HCT116 (cell line): ENCODE results near the gene CAPZB. TPM values are rescaled to one million over a fixed set of nuclear protein-coding genes. Genes with fewer than 3 reads are reported as not detected.

Source experiments
- ATAC-seq: fragments of 200-7000 bp; cut with Tn5 transposase; 2 replicates; pipeline ENCODE4 v1.9.1; 2020; ENCODE audit warnings: mild to moderate bottlenecking, moderate library complexity
- BruUV-seq: library from RNA; stranded (reverse); fragments of 400-500 nt; replicated peaks from 2 replicates; lab custom pipeline; 2021; lab: Mats Ljungman, UMichigan
- CTCF ChIA-PET: fragments of 300-600 bp; sonication (Branson Sonifier 250); formaldehyde crosslinking; loops from one replicate; lab custom pipeline; 2021; ENCODE audit warnings: antibody characterized with exemption; lab: Charles Lee
- POLR2A ChIA-PET: fragments of 300-600, 350-600 bp; sonication (Branson Sonifier 250); formaldehyde crosslinking; loops from one replicate; lab custom pipeline; 2021; ENCODE audit warnings: antibody characterized with exemption; lab: Charles Lee
- RAD21 ChIA-PET, 2 experiments: fragments of 300-600 bp; sonication (Branson Sonifier 250); formaldehyde crosslinking; loops; one replicate each; lab custom pipeline; 2023; ENCODE audit warnings: low total read pairs in 2 of 2; ENCODE audit not compliant: uncharacterized antibody in 2 of 2, unreplicated experiment in 2 of 2, low non-redundant PET in 1 of 2; lab: Charles Lee
- DNase-seq: peaks from one replicate; pipeline ENCODE4 v3.0.0-alpha.2; 2010; ENCODE audit warnings: low read depth, low spot score
- H2AFZ ChIP-seq: fragments of 200-600 bp; shearing (Covaris generic), sonication (generic); 2 replicates; pipeline ENCODE4 v1.6.1; 2017; ENCODE audit warnings: low read depth, mixed run types, mixed read lengths, antibody characterized with exemption, low read length; ENCODE audit not compliant: poor library complexity, severe bottlenecking
- H3K27ac ChIP-seq: 2 replicates; pipeline ENCODE4 v1.5.1; 2012; ENCODE audit warnings: low read depth, low read length
- H3K27me3 ChIP-seq: fragments of 200-600 bp; sonication (generic); 2 replicates; pipeline ENCODE4 v1.6.1; 2016; ENCODE audit warnings: mixed run types, low read length, mixed read lengths; ENCODE audit not compliant: insufficient read depth
- H3K36me3 ChIP-seq, 2 experiments: fragments of 200-500 bp in 1 of 2; fragments of 200-600 bp in 1 of 2; sonication (Bioruptor generic) in 1 of 2; sonication (generic) in 1 of 2; 2 replicates each; pipeline versions ENCODE4 v1.5.1 to v1.6.1; 2014 to 2016; ENCODE audit warnings: low read length in 2 of 2, inconsistent platforms in 1 of 2, mixed read lengths in 1 of 2, mixed run types in 1 of 2; ENCODE audit not compliant: insufficient read depth in 2 of 2, control insufficient read depth in 1 of 2
- H3K4me1 ChIP-seq, 2 experiments: fragments of 200-600 bp in 1 of 2; sonication (generic) in 1 of 2; 2 replicates each; pipeline versions ENCODE4 v1.5.1 to v1.6.1; 2012 to 2017; ENCODE audit warnings: low read length in 2 of 2, inconsistent platforms in 1 of 2, mild to moderate bottlenecking in 1 of 2, mixed read lengths in 1 of 2, mixed run types in 1 of 2, moderate library complexity in 1 of 2; ENCODE audit not compliant: insufficient read depth in 2 of 2, control insufficient read depth in 1 of 2
- H3K4me2 ChIP-seq: fragments of 200-600 bp; sonication (generic); 2 replicates; pipeline ENCODE4 v1.6.1; 2017; ENCODE audit warnings: mixed run types, low read length, mixed read lengths
- H3K4me3 ChIP-seq, 2 experiments: fragments of 200-600 bp in 1 of 2; sonication (generic) in 1 of 2; replicated peaks in 1 of 2; 2 replicates each; pipeline ENCODE4 v1.5.1; 2011 to 2016; ENCODE audit warnings: low read length in 2 of 2, control low read depth in 1 of 2, low read depth in 1 of 2, mild to moderate bottlenecking in 1 of 2, mixed read lengths in 1 of 2, mixed run types in 1 of 2
- H3K79me2 ChIP-seq: fragments of 200-600 bp; sonication (generic); 2 replicates; pipeline ENCODE4 v1.6.1; 2017; ENCODE audit warnings: mild to moderate bottlenecking, mixed run types, low read length, moderate library complexity, mixed read lengths; ENCODE audit not compliant: insufficient read depth
- H3K9ac ChIP-seq: fragments of 200-600 bp; sonication (generic); 2 replicates; pipeline ENCODE4 v1.6.1; 2016; ENCODE audit warnings: low read length, mixed read lengths
- H3K9me2 ChIP-seq: fragments of 200-600 bp; sonication (generic), shearing (Covaris generic); 2 replicates; pipeline ENCODE4 v1.6.1; 2017; ENCODE audit warnings: mixed run types, mild to moderate bottlenecking, moderate library complexity; ENCODE audit not compliant: insufficient read depth
- H3K9me3 ChIP-seq, 2 experiments: fragments of 200-500 bp in 1 of 2; fragments of 200-600 bp in 1 of 2; sonication (Bioruptor generic) in 1 of 2; sonication (generic) in 1 of 2; 2 replicates each; pipeline ENCODE4 v1.6.1; 2014 to 2017; ENCODE audit warnings: low read length in 2 of 2, mixed read lengths in 2 of 2, inconsistent platforms in 1 of 2, low read depth in 1 of 2, mild to moderate bottlenecking in 1 of 2, mixed run types in 1 of 2, moderate library complexity in 1 of 2; ENCODE audit not compliant: control insufficient read depth in 1 of 2, insufficient read depth in 1 of 2
- H4K20me1 ChIP-seq: fragments of 200-600 bp; sonication (generic), shearing (Covaris generic); 2 replicates; pipeline ENCODE4 v1.6.1; 2017; ENCODE audit warnings: mixed run types, mild to moderate bottlenecking, moderate library complexity; ENCODE audit not compliant: insufficient read depth
- EZH2 ChIP-seq: fragments of 200-600 bp; sonication (generic); IDR thresholded peaks from 2 replicates; pipeline ENCODE4 v1.6.1; 2017; ENCODE audit warnings: antibody characterized with exemption, mixed run types
- SP1 ChIP-seq: IDR thresholded peaks from 2 replicates; pipeline ENCODE4 v1.6.1; 2012; ENCODE audit warnings: low read depth
- SRF ChIP-seq: IDR thresholded peaks from 2 replicates; pipeline ENCODE4 v1.6.1; 2012; ENCODE audit warnings: low read depth
- TCF7L2 ChIP-seq: IDR thresholded peaks from 2 replicates; pipeline ENCODE4 v1.7.0; 2011; ENCODE audit warnings: borderline replicate concordance, inconsistent platforms; ENCODE audit not compliant: insufficient read depth, insufficient read length; ENCODE audit errors: extremely low read depth
- ZNF274 ChIP-seq: fragments of 200-500 bp; sonication (Bioruptor generic); IDR thresholded peaks from 2 replicates; pipeline ENCODE4 v1.6.1; 2014; ENCODE audit warnings: mild to moderate bottlenecking, low read depth, low read length, inconsistent platforms
- intact Hi-C: fragments of 100-400 bp; cut with micrococcal nuclease; formaldehyde crosslinking; loops from 2 replicates; pipeline ENCODE4 v1.10.0; 2022
- total RNA-seq: library from RNA; stranded (reverse); gene quantifications from one replicate; pipeline ENCODE4 v1.2.1, GENCODE V29; 2021; ENCODE audit not compliant: unreplicated experiment
- TF ChIP-seq, protein P1 (sequence below): IDR thresholded peaks from 2 replicates; pipeline ENCODE4 v1.6.1; 2012; ENCODE audit warnings: low read depth
- TF ChIP-seq, protein P2 (sequence below): IDR thresholded peaks from 2 replicates; pipeline ENCODE4 v1.6.1; 2012

CAPZB gene
- total RNA-seq, 1 experiment from 2014 or later = 203 TPM

GRCh38 chr1:19376428-19377372, 108.6 kb downstream of the CAPZB start:
- ChIA-PET CTCF (no interaction called here), POLR2A (no interaction called here), RAD21 (no interaction called here)
- Histone ChIP-seq H3K79me2 (no peaks in the 10 kb centered on the region; the same call in 1 of the 2 replicates), H3K27me3 (no peaks in the 10 kb centered on the region), H2AFZ (no peak overlapping the region), H3K9me2 (no peaks in the 10 kb centered on the region), H3K36me3 (peaks cover 5 to 22% of the 10 kb centered on the region in 2 experiments; a peak in 2 of 4 replicates), H3K27ac (no peak overlapping the region), H3K9me3 (no peaks in the 10 kb centered on the region), H4K20me1 (no peaks in the 10 kb centered on the region), H3K4me2 (no peak overlapping the region), H3K9ac (no peak overlapping the region), H3K4me1 (no peaks in the 10 kb centered on the region), H3K4me3 (no peak overlapping the region)
- BruUV-seq = TSS peak; percentile 30
- DNase-seq (no peak), ATAC-seq (no peak)
- intact Hi-C loops = no loop called here
- TF ChIP-seq SP1 = no peak

GRCh38 chr1:19375631-19376400, 109.5 kb downstream of the CAPZB start:
- H3K4me3 ChIP-seq = no peak overlapping the region

More at GRCh38 chr1:19375631-19376400, 109.5 kb downstream of the CAPZB start:
- ATAC-seq = no peak
- ChIA-PET CTCF (no interaction called here), RAD21 (no interaction called here), POLR2A (no interaction called here)
- Histone ChIP-seq H3K79me2 (no peaks in the 10 kb centered on the region; the same call in 1 of the 2 replicates), H4K20me1 (no peaks in the 10 kb centered on the region), H3K4me2 (no peak overlapping the region), H3K4me1 (no peaks in the 10 kb centered on the region), H3K36me3 (peaks cover 5 to 22% of the 10 kb centered on the region in 2 experiments; a peak in 3 of 4 replicates), H2AFZ (no peak overlapping the region), H3K27ac (no peak overlapping the region), H3K27me3 (no peaks in the 10 kb centered on the region), H3K9ac (no peak overlapping the region), H3K9me2 (no peaks in the 10 kb centered on the region), H3K9me3 (no peaks in the 10 kb centered on the region)
- intact Hi-C loops = no loop called here
- BruUV-seq = no TSS peak
- TF ChIP-seq, protein P1, sequence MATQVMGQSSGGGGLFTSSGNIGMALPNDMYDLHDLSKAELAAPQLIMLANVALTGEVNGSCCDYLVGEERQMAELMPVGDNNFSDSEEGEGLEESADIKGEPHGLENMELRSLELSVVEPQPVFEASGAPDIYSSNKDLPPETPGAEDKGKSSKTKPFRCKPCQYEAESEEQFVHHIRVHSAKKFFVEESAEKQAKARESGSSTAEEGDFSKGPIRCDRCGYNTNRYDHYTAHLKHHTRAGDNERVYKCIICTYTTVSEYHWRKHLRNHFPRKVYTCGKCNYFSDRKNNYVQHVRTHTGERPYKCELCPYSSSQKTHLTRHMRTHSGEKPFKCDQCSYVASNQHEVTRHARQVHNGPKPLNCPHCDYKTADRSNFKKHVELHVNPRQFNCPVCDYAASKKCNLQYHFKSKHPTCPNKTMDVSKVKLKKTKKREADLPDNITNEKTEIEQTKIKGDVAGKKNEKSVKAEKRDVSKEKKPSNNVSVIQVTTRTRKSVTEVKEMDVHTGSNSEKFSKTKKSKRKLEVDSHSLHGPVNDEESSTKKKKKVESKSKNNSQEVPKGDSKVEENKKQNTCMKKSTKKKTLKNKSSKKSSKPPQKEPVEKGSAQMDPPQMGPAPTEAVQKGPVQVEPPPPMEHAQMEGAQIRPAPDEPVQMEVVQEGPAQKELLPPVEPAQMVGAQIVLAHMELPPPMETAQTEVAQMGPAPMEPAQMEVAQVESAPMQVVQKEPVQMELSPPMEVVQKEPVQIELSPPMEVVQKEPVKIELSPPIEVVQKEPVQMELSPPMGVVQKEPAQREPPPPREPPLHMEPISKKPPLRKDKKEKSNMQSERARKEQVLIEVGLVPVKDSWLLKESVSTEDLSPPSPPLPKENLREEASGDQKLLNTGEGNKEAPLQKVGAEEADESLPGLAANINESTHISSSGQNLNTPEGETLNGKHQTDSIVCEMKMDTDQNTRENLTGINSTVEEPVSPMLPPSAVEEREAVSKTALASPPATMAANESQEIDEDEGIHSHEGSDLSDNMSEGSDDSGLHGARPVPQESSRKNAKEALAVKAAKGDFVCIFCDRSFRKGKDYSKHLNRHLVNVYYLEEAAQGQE = no peak
- TF ChIP-seq, protein P2, sequence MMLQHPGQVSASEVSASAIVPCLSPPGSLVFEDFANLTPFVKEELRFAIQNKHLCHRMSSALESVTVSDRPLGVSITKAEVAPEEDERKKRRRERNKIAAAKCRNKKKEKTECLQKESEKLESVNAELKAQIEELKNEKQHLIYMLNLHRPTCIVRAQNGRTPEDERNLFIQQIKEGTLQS = no peak
- TF ChIP-seq ZNF274 (no peak), SP1 (no peak), TCF7L2 (no peak), SRF (no peak), EZH2 (no peak)
- no peak for DNase-seq
